HG03175 (cell line): ENCODE measurements around the gene PMM1.

ENCODE experiments used
- ATAC-seq: cut with Tn5 transposase; IDR thresholded peaks from one replicate; pipeline ENCODE4 v1.9.1; 2021; ENCODE audit warnings: mild to moderate bottlenecking, moderate library complexity; ENCODE audit not compliant: unreplicated experiment

Gene PMM1

DNA sequence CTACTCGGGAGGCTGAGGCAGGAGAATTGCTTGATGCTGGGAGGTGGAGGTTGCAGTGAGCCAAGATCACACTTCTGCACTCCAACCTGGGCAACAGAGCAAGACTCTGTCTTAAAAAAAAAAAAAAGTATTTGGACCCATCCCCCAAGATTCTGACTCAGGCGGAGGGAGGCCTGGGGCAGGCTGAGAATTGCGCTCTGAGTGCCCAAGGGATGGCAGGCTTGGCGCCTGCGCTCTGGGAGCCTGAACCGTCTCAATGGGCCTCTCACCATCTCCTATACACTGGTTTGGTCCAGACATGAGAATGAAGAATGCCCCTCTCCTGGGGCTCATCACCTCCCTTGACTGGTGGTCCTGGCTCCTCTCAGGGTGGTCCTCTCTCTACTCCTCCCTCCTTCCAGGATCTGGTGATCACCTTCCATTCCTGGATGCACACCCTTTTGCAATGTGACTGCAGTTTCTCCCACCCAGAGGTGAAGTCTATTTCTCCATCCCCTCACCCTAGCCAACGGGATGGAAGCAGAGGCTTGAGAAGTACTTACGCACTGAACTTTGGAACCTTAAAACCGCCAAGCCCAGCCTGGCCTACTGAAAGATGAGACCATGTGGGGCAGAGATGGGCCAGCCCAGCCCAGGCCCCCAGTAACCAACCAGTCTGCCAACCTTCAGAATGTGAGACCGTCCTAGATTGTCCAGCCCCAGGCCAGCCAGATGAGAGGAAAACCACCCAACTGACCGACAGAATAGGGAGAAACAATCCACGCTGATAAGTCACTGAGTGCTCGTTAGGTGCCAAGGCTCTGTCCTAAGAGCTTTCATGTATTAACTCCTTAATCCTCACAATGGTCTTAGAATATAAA is 50.3 kb downstream of the PMM1 start:
- ATAC-seq: no peak

- no peak for ATAC-seq
Measured at GRCh38 chr22:41538583-41538982, 51.1 kb downstream of the PMM1 start.

DNA sequence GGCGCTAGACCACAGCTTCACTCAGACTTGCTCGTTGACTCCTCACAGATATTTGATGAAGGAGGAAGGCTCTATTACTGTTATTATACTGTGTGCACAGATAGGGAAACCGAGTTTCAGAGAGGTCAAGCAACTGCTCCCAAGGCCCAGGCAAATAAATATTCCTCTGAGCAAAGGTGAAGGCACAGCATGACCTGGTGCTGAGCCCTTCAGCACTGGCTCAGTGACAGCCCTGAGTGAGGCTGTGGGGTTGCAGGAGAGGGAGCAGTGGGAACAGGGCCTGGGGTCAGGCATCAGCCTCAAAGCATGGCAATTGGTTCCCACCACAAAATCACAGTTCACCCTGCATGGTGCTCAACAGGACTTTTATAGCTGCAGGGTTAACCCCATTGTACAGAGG is 52.4 kb downstream of the PMM1 start:
- ATAC-seq: no peak

DNA sequence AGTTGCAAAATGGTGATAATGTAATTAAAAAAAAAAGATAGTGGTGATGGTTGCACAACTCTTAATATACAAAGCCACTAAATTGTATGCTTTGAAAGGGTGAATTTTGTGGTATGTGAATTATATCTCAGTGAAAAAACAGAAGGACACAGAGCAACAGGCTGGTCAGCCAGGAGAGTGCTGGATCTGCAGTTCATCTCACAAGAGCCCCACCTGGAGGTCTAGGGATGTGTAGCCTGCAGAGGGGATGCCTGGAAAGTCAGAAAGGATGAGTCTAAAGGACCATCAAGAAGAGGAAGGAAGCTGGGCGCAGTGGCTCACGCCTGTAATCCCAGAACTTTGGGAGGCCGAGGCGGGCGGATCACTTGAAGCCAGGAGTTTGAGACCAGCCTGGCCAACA is 54.4 kb downstream of the PMM1 start:
- no peak for ATAC-seq

GRCh38 chr22:41534219-41534618 is 55.4 kb downstream of the PMM1 start:
- ATAC-seq: no peak

- no peak for ATAC-seq
Measured at GRCh38 chr22:41532908-41533825, 56.5 kb downstream of the PMM1 start.

DNA sequence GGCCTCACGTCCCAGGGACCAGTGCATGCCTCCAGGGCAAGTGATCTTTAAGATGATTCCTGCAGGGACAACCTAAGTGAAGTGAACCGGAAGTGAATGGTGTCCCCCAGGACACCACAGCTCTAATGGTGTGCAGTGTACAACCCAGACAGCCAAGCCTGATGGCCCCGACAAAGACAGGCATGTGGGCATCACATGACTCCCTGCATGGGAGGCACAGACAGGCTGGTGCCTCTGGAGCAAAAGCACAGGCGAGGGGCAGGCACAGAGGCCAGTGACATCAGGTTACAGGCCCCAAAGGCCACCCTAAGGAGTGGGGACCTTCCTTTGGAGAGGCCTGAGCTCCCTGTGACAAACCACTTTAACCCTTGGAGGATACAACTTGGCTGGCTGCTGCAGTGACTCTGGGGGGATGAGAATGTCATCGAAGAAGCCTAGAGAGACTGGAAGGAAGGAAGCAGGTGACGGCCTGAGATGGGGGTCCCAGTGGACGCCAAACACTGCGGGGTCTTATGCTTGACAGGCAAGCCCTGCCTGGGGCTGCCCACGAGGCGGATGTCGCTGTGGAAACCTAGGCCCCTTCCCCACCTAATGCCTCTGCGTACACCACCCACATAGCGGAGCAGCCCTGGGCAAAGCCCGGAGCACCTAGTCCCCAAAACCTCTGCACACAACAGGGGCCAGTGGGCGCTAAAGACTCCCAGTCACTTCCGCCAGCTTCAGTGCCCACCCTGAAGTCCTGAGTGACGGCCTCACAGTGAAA is 57.7 kb downstream of the PMM1 start:
- ATAC-seq: no peak

DNA sequence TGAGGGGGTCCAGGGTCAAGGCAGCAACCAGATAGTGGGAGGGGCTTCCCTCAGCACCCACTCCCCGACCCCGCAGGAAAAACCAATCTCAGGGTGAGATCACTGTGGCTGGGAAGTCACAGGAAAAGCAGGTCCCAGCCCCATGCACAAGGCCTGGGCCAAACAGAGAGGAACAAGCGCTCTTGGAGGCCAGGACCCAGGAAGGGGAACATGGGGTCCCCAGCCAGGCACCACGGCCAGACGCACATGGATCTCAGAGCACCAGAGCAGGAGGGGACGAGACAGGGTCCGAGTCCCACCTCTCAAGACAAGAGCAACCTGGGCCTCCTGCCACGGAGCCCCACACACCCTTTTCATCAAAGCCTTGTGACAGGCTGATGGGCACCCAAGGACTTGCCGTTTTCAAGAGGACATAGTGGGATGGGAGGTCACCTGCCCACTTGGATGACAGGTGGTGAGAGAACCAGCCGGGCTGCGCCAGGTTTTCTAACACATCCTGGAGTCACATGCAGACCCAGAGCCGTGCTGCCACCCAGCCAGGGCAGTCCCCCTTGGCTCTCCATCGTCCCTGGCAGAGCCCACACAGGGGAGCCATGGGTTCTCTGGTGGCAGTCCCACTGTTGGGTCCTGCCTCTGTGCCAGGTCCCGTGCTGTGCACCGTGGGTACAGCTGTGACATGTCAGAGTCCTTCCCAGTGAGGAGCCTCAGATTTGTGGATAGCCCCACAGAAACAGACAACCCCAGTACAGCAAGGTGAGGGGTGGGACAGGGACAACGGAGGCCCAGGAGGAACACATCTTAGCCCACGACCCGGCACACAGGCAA is 58.5 kb downstream of the PMM1 start:
- ATAC-seq: no peak

DNA sequence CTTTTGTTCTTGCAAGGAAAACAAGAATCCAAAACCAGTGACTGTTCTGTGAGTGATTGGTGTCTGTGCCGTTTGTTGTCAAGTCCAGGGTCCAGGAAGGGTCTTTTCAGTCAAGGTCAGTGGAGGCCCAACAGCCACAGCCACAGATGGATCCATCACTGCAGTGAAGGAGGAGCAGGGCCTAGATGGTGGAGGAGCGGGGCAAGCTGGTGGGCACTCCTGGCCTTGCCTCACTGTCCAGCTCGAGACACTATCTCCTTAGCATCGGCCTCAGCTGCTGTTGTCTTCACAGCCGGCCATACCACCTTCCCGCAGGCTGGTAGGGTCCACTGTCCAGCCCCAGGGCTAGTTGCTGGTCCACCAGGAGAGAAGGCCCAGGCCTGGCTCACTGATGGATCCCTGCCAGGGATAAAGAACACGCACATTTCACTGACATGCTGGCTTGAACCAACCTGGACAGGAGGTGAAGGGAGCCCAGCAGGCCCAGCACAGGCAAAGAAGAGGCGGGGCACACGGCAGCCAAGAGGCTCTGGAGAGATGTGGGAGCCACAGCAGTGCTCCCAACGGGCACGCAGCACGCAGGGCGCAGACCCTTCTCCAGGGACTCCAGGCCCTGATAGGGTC is 60.6 kb downstream of the PMM1 start:
- no peak for ATAC-seq

- no peak for ATAC-seq
Measured at GRCh38 chr22:41528132-41528766, 61.4 kb downstream of the PMM1 start.
